Effector memory CD4-positive, alpha-beta T cell (primary cell): Measurements from ENCODE around the gene CALR.
"Not testable (repeated sequence)": the region's sequence is repeated elsewhere in the genome, so short reads cannot be mapped to it uniquely, and the experiment has no call there.

Experiments used
- DNase-seq, 3 donors: peaks; one replicate each; pipeline ENCODE4 v3.0.0-alpha.2; 2020
- H3K27ac ChIP-seq: 2 replicates; pipeline ENCODE4 v1.7.0; 2013; ENCODE audit warnings: mild to moderate bottlenecking, low read length, moderate library complexity; ENCODE audit not compliant: insufficient read depth, poor library complexity, severe bottlenecking
- H3K27me3 ChIP-seq: replicated peaks from 2 replicates; pipeline ENCODE4 v1.7.0; 2013; ENCODE audit warnings: mild to moderate bottlenecking, low read length; ENCODE audit not compliant: insufficient read depth, control insufficient read depth, poor library complexity, severe bottlenecking
- H3K36me3 ChIP-seq: 2 replicates; pipeline ENCODE4 v1.7.0; 2013; ENCODE audit warnings: mild to moderate bottlenecking, low read length, moderate library complexity; ENCODE audit not compliant: control insufficient read depth, insufficient read depth
- H3K4me1 ChIP-seq: 2 replicates; pipeline ENCODE4 v1.7.0; 2013; ENCODE audit warnings: low read length, mild to moderate bottlenecking; ENCODE audit not compliant: control insufficient read depth, insufficient read depth, poor library complexity, severe bottlenecking
- H3K4me3 ChIP-seq: 2 replicates; pipeline ENCODE4 v1.7.0; 2013; ENCODE audit warnings: low read length, low read depth, mild to moderate bottlenecking; ENCODE audit not compliant: insufficient read depth, poor library complexity, severe bottlenecking
- H3K9me3 ChIP-seq: 2 replicates; pipeline ENCODE4 v1.7.0; 2013; ENCODE audit warnings: mild to moderate bottlenecking, low read length, moderate library complexity; ENCODE audit not compliant: control insufficient read depth

CALR gene

DNA sequence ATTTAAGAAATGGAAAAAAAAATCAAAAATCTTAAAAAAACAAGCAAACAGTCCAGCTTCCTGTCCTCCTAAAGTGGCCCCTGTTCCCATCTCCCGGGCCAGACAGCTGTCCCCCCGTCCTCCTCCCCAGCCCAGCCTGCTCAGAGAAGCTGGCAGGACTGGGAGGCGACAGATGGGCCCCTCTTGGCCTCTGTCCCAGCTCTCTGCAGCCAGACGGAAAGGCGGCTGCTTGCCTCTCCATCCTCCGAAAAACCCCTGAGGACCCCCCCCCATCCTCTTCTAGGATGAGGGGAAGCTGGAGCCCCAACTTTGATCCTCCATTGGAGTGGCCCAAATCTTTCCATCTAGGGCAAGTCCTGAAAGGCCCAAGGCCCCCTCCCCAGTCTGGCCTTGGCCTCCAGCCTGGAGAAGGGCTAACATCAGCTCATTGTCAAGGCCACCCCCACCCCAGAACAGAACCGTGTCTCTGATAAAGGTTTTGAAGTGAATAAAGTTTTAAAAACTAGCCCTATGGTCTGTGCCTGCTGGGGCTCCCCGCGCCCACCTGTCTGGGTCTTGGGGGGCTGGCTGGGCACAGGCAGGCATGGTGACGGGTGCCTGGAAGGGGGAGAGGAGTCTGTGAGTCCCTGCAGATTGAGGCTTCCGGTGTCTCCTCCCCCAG is 14.9 kb downstream of the CALR start:
- H3K4me3 ChIP-seq = no peak overlapping the region
- no peaks in the 10 kb centered on the region for H3K27me3 ChIP-seq
- DNase-seq = no peak
- H3K9me3 ChIP-seq = no peaks in the 10 kb centered on the region
- H3K27ac ChIP-seq = no peak overlapping the region
- H3K4me1 ChIP-seq = peaks cover 7% of the 10 kb centered on the region
- H3K36me3 ChIP-seq = peaks cover 50% of the 10 kb centered on the region

DNA sequence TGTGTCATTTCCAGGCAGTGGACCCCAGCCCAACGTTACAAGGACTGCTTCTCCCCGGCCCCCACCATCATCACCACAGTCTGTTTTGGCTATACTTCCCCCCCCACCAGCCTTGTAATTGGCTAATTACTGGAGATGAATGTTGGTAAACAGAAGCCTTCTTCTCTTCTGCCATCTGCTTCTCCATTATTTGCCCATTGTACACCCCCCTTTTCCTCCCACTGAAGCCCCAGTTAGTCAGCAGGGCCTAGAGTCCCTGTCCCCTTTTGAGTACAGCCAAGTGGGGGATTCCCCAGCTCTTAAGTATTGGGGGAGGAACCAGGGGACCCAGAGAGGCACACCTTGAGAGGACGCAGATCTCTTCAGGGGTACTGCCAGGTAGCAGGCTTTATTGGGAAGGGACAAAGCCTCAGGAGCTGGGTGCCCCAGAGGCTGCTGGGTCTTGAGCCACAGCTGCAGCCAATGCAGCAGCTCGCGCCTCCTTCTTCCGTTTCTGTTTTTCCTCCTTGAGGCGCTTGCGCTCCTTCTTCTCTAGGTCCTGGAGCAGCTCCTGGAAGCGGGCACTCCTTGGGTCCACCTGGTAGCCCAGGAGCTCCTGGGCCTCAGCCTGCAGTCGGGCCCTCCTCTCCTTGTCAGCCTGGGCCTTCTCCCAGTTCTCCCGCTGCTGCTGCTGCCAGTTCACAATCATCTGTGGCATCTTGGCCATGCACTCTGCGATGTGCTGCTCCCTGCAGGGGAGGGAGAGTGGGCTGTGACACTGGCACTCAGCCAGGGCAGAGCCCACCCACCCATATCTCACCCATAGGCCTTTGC is 15.6 kb downstream of the CALR start:
- H3K9me3 ChIP-seq = no peaks in the 10 kb centered on the region
- DNase-seq = no peak
- H3K27ac ChIP-seq = no peak overlapping the region
- H3K4me1 ChIP-seq = peaks cover 7% of the 10 kb centered on the region
- H3K4me3 ChIP-seq = no peak overlapping the region
- peaks cover 43% of the 10 kb centered on the region for H3K36me3 ChIP-seq
- H3K27me3 ChIP-seq = no peaks in the 10 kb centered on the region

DNA sequence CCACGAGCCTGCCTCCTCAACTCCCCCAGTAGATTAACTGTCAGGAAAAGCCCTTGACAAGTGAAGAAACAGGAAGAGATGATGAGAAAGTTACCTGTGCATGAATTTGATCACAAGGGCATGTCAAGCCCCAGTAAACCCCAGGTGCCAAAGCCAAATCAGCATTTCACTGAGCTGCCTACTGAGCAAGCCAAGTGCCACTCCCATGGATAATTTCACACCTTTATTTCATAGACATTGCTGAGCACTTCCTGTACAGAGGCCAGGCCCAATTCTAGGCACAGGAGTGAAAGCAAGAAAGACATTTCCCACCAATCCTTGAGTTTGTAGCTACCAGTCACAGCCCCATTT is 16.2 kb downstream of the CALR start:
- no peak for DNase-seq
- Histone ChIP-seq H3K9me3 (no peaks in the 10 kb centered on the region), H3K36me3 (peaks cover 37% of the 10 kb centered on the region), H3K4me3 (no peak overlapping the region), H3K27ac (no peak overlapping the region), H3K27me3 (no peaks in the 10 kb centered on the region), H3K4me1 (peaks cover 7% of the 10 kb centered on the region)

DNA sequence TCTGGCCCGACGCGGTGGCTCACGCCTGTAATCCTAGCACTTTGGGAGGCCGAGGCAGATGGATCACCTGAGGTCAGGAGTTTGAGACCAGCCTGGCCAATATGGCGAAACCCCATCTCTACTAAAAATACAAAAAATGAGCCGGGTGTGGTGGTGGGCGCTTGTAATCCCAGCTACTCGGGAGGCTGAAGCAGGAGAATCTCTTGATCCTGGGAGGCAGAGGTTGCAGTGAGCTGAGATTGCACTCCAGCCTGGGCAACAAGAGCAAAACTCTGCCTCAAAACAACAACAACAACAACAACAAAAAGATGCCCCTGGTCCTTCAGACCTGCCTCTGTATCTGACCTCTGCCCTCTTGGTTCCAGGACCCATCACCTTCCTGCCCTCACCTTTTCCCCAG is 17.2 kb downstream of the CALR start:
- H3K4me1 ChIP-seq, H3K4me3 ChIP-seq, H3K27me3 ChIP-seq, H3K9me3 ChIP-seq, DNase-seq: not testable (repeated sequence)
- peak overlapping the region; percentile 7 for H3K27ac ChIP-seq
- peaks cover 29% of the 10 kb centered on the region for H3K36me3 ChIP-seq

DNA sequence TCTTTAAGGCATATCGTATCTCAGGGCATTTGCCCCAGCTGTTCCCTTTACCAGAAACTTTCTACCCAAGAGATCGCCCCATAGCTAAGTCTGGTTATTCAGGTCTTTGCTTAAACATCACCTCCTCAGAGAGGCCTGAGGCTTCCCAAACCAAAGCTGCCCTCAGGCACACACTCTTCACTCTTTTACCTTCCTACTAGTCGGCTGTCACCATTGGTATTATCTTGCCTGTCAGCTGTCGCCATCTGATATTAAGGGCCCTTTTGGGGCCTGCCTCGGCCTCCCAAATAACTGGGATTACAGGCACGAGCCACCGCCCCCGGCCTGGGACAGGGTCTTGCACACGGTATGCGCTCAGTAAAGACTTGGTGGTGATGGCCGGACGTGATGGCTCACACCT is 17.6 kb downstream of the CALR start:
- peaks cover 7% of the 10 kb centered on the region for H3K4me1 ChIP-seq
- H3K36me3 ChIP-seq = peaks cover 24% of the 10 kb centered on the region
- peak overlapping the region; percentile 7 for H3K27ac ChIP-seq
- H3K9me3 ChIP-seq = no peaks in the 10 kb centered on the region
- no peak for DNase-seq
- H3K4me3 ChIP-seq = peak overlapping the region; percentile 73
- H3K27me3 ChIP-seq = no peaks in the 10 kb centered on the region

DNA sequence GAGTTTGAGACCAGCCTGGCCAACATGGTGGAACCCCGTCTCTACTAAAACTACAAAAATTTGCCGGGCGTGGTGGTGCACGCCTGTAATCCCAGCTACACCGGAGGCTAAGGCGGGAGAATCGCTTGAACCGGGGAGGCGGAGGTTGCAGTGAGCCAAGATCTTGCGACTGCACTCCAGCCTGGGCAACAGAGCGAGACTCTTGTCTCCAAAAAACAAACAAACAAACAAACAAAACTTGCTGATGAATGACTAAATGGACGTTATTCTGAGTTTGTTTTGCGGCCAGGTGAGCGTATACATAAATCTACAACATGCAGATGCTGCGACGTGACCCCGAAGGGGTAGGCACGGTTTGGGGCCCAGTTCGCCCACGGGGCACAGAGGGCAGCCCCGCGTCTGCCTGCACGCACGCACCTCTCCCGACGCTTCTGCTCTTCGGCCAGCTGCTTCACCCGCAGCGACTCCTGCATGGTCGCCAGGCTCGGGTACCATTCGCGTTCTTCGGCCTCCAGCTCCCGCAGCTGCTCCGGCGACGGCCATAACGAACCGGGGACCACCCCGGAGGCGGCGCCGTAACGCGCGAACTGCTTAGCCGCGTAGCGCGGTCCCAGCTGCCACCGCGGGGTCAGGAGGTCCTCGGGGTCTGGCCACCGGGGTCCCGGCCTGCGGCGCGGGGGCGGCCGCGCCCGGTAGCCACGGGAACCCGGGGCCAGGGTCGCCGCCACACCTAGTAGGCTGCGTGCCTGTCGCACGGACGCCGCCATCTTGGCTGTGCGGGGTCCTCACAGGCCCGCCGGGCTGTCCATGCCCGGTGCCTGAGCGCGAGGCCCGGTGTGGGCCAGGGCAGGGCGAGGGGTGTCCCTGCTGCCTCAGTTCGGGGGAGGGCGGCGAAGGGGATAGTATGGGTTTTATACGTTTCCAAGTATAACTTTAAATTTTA is 18.3 kb downstream of the CALR start, which contains the start of gene GADD45GIP1:
TSS of gene GADD45GIP1 (minus strand) at position 778 of the 943 bp plus-strand sequence. CDS start at position 767, 11 bp downstream.
- peaks cover 7% of the 10 kb centered on the region for H3K4me1 ChIP-seq
- peak; percentile 49 to 65 (median 63) for DNase-seq

DNA sequence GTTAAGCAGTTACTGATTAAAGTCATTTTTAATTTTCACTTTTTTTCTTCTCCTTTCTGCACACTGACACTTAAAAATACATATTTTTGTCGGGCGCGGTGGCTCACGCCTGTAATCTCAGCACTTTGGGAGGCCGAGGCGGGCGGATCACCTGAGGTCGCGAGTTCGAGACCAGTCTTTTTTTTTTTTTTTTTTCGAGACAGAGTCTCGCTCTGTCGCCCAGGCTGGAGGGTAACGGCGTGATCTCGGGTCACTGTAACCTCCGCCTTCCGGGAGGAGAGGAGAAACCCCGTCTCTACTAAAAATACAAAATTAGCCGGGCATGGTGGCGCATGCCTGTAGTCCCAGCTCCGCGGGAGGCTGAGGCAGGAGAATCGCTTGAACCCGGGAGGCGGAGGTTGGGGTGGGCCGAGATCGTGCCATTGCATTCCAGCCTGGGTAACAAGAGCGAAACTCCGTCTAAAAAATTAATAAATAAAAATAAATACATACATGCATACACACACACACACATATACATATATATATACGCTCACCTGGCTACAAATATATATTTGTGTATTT is 19.1 kb downstream of the CALR start:
- peaks cover 15% of the 10 kb centered on the region for H3K36me3 ChIP-seq
- not testable (repeated sequence) for H3K9me3 ChIP-seq, DNase-seq, H3K4me1 ChIP-seq, H3K27me3 ChIP-seq
- H3K4me3 ChIP-seq = peak overlapping the region; percentile 73
- H3K27ac ChIP-seq = peak overlapping the region; percentile 64

More for the DNA sequence above, 18.3 kb downstream of the CALR start, which contains the start of gene GADD45GIP1:
- Histone ChIP-seq H3K27ac (peak within 1 kb of the TSS; percentile 64), H3K9me3 (no peaks in the 10 kb centered on the region), H3K4me3 (peak within 1 kb of the TSS; percentile 73), H3K36me3 (peaks cover 20% of the 10 kb centered on the region), H3K27me3 (no peaks in the 10 kb centered on the region)

DNA sequence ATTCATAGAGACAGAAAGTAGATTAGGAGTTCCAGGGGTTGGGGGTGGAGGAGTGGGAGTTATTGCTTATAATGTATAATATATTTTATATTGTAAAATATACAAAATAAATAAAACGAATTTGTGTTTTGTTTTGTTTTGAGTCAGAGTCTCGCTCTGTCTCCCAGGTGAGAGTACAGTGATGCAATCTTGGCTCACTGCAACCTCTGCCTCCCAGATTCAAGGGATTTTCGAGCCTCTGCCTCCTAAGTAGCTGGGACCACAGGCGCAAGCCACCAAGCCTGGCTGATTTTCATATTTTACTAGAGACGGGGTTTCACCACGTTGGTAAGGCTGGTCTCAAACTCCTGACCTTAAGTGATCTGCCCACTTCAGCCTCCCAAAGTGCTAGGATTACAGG is 21.1 kb downstream of the CALR start:
- H3K36me3 ChIP-seq = no peaks in the 10 kb centered on the region
- H3K4me1 ChIP-seq = peaks cover 7% of the 10 kb centered on the region
- H3K27ac ChIP-seq = no peak overlapping the region
- no peak for DNase-seq
- no peaks in the 10 kb centered on the region for H3K27me3 ChIP-seq
- no peak overlapping the region for H3K4me3 ChIP-seq
- H3K9me3 ChIP-seq = no peaks in the 10 kb centered on the region

DNA sequence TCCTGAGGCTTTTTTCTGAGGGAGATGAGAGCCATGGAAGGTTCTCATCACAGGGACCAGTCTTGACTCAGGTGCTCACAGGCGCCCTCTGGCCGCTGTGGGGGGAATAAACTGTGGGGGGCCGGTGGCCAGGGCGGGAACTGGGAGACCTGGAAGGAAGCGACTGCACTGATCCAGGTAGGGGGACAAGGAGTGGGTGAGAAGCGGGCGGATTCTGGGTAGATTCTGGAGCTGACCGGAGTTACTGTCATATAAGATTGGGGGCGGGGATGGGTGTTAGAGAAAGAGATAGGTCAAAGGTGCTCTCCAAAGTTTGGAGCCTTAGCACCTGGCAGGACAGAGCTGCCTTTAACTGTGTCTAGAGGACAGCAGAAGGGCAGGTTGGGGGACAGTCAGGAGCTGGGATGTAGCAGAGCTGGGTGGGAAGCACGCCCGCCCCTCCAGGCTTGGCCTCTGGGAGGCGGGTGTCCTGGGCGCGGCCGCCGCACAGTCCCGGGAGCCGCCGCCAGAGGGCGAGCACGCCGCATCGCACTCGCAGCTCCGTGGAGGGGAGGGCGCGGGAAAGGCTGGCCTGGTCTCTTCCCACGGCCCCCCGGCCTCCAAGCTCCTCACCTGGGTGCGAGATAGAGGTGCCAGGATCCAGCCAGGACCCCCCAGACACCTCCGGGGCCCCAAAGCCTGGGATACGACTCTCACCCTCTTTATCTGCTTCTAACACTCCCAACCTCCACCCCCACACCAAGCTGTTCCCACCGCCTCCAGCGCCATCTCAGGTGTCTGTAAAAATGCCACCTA is 26.8 kb downstream of the CALR start:
- H3K27me3 ChIP-seq = no peaks in the 10 kb centered on the region
- no peak overlapping the region for H3K27ac ChIP-seq
- H3K4me1 ChIP-seq = peaks cover 7% of the 10 kb centered on the region
- no peaks in the 10 kb centered on the region for H3K9me3 ChIP-seq
- DNase-seq = peak; percentile 50 to 65 (median 62)
- peak overlapping the region; percentile 63 for H3K4me3 ChIP-seq
- H3K36me3 ChIP-seq = no peaks in the 10 kb centered on the region
